H1 (cell line): ENCODE data around the gene LHPP. TPM values are rescaled to one million over a fixed set of nuclear protein-coding genes. Genes with fewer than 3 reads are reported as not detected.

Experiments
- CHD2 ChIP-seq: IDR thresholded peaks from 2 replicates; pipeline ENCODE4 v1.6.1; 2012; ENCODE audit warnings: low read length, improper control_type of control experiment
- FOSL1 ChIP-seq: IDR thresholded peaks from 2 replicates; pipeline ENCODE4 v1.6.1; 2011; ENCODE audit warnings: mild to moderate bottlenecking, low read depth, low read length, moderate library complexity; ENCODE audit not compliant: insufficient read depth
- HDAC6 ChIP-seq: IDR thresholded peaks from one replicate; pipeline ENCODE4 v1.7.1; 2012; ENCODE audit warnings: low read depth, mild to moderate bottlenecking, inconsistent platforms, low read length, moderate library complexity
- MAFK ChIP-seq: IDR thresholded peaks from 2 replicates; pipeline ENCODE4 v1.6.1; 2012; ENCODE audit warnings: low read depth, mild to moderate bottlenecking, improper control_type of control experiment, low read length
- POU5F1 ChIP-seq: IDR thresholded peaks from 2 replicates; pipeline ENCODE4 v1.6.1; 2011; ENCODE audit warnings: low read depth, mild to moderate bottlenecking, low read length, moderate library complexity
- SIX5 ChIP-seq: IDR thresholded peaks from 2 replicates; pipeline ENCODE4 v1.6.1; 2011; ENCODE audit warnings: mild to moderate bottlenecking, low read depth, low read length
- polyA plus RNA-seq, 7 experiments: library from polyadenylated mRNA; depleted of rRNA in 3 of 7; stranded (reverse) in 5 of 7; unstranded in 2 of 7; fragments of >200 nt in 5 of 7; fragments of 200-250 nt in 2 of 7; gene quantifications; 1 replicate in 5 of 7; 2 replicates in 1 of 7; 4 replicates in 1 of 7; pipeline versions ENCODE4 v1.2.1 to v1.2.3, GENCODE V29; 2011 to 2013; ENCODE audit warnings: missing spikeins in 2 of 7, mixed read lengths in 2 of 7
- total RNA-seq: library from RNA; stranded (reverse); fragmentation: NEBNext Ultra II Directional; extraction: Animal tissue kit (Norgen Biotek cat#: 25700); gene quantifications from 2 replicates; pipeline ENCODE4 v1.2.1, GENCODE V29; 2021

LHPP gene
- total and polyA plus RNA-seq, 2 of the 8 experiments (the other 6 are each of a cell fraction or from before 2014, with no cell fraction given) = 26.0 to 45.0 TPM

GRCh38 chr10:124516746-124517397 lies 55.2 kb downstream of the LHPP start (continued):
- TF ChIP-seq MAFK = no peak
- no peak for TF ChIP-seq CHD2
- no peak for TF ChIP-seq FOSL1
- TF ChIP-seq SIX5 = no peak
- no peak for TF ChIP-seq HDAC6
- no peak for TF ChIP-seq POU5F1
- TF ChIP-seq, all 59 proteins: peak for 0
